GM23338 (cell line): ENCODE data around the gene IL1R1. TPM values are rescaled to one million over a fixed set of nuclear protein-coding genes. Genes with fewer than 3 reads are reported as not detected.

Source experiments
- ATAC-seq: fragments of 200-7000 bp; cut with Tn5 transposase; 3 replicates; pipeline ENCODE4 v1.9.1; 2020
- DNase-seq: peaks from one replicate; pipeline ENCODE4 v3.0.0-alpha.2; 2015; ENCODE audit warnings: low spot score
- H2AFZ ChIP-seq: fragments of 200-600 bp; sonication (generic); 2 replicates; pipeline ENCODE4 v1.8.0; 2016; ENCODE audit warnings: antibody characterized with exemption, mild to moderate bottlenecking, moderate library complexity
- H3F3A ChIP-seq: fragments of 200-600 bp; sonication (generic); replicated peaks from 2 replicates; pipeline ENCODE4 v1.8.0; 2017; ENCODE audit warnings: antibody characterized with exemption, mixed run types, low read depth
- H3K27ac ChIP-seq: fragments of 200-600 bp; sonication (generic); 2 replicates; pipeline ENCODE4 v1.6.1; 2016; ENCODE audit warnings: low read depth
- H3K27me3 ChIP-seq: fragments of 200-600 bp; sonication (generic); 2 replicates; pipeline ENCODE4 v1.8.0; 2016; ENCODE audit warnings: mild to moderate bottlenecking, mixed run types, moderate library complexity; ENCODE audit not compliant: insufficient read depth
- H3K36me3 ChIP-seq: fragments of 200-600 bp; sonication (generic); 2 replicates; pipeline ENCODE4 v1.8.0; 2016; ENCODE audit warnings: mild to moderate bottlenecking; ENCODE audit not compliant: insufficient read depth
- H3K4me1 ChIP-seq: fragments of 200-600 bp; sonication (generic); 2 replicates; pipeline ENCODE4 v1.8.0; 2016; ENCODE audit warnings: mild to moderate bottlenecking, moderate library complexity; ENCODE audit not compliant: insufficient read depth
- H3K4me2 ChIP-seq: fragments of 200-600 bp; sonication (generic); 2 replicates; pipeline ENCODE4 v1.7.1; 2017; ENCODE audit warnings: mixed run types
- H3K4me3 ChIP-seq: fragments of 200-600 bp; sonication (generic); 2 replicates; pipeline ENCODE4 v1.6.1; 2016; ENCODE audit warnings: mixed run types
- H3K79me2 ChIP-seq: fragments of 200-600 bp; sonication (generic); replicated peaks from 2 replicates; pipeline ENCODE4 v1.8.0; 2017; ENCODE audit warnings: mild to moderate bottlenecking; ENCODE audit not compliant: insufficient read depth
- H3K9me2 ChIP-seq: fragments of 200-600 bp; sonication (generic); 2 replicates; pipeline ENCODE4 v1.8.0; 2017; ENCODE audit not compliant: insufficient read depth
- H4K20me1 ChIP-seq: fragments of 200-600 bp; sonication (generic); replicated peaks from 2 replicates; pipeline ENCODE4 v1.8.0; 2017; ENCODE audit warnings: mild to moderate bottlenecking; ENCODE audit not compliant: insufficient read depth
- H3K27ac Mint-ChIP-seq: 2 replicates; pipeline ENCODE4 v1.8.0; 2020; ENCODE audit warnings: inconsistent platforms, mild to moderate bottlenecking, moderate library complexity, mixed read lengths
- H3K27me3 Mint-ChIP-seq: 3 replicates; pipeline ENCODE4 v1.8.0; 2022; ENCODE audit warnings: low read depth, mild to moderate bottlenecking, moderate library complexity, mixed read lengths, inconsistent platforms; ENCODE audit not compliant: insufficient read depth, poor library complexity
- H3K36me3 Mint-ChIP-seq: 3 replicates; pipeline ENCODE4 v1.8.0; 2021; ENCODE audit warnings: low read depth, mild to moderate bottlenecking, inconsistent platforms, moderate library complexity, mixed read lengths
- H3K4me1 Mint-ChIP-seq: 3 replicates; pipeline ENCODE4 v1.8.0; 2020; ENCODE audit warnings: mild to moderate bottlenecking, inconsistent platforms, mixed read lengths
- H3K4me3 Mint-ChIP-seq: 3 replicates; pipeline ENCODE4 v1.8.0; 2021; ENCODE audit warnings: moderate library complexity, mild to moderate bottlenecking, inconsistent platforms, mixed read lengths
- H3K9me3 Mint-ChIP-seq: 3 replicates; pipeline ENCODE4 v1.8.0; 2020; ENCODE audit warnings: moderate library complexity, mild to moderate bottlenecking, inconsistent platforms, mixed read lengths
- EZH2 ChIP-seq: fragments of 200-600 bp; sonication (generic); IDR thresholded peaks from one replicate; pipeline ENCODE4 v1.8.0; 2017; ENCODE audit warnings: antibody characterized with exemption, mild to moderate bottlenecking, low read depth; ENCODE audit not compliant: unreplicated experiment
- EZH2phosphoT487 ChIP-seq: fragments of 200-600 bp; sonication (generic); IDR thresholded peaks from one replicate; pipeline ENCODE4 v1.8.1; 2018; ENCODE audit warnings: antibody characterized with exemption; ENCODE audit not compliant: unreplicated experiment
- POLR2AphosphoS5 ChIP-seq: IDR thresholded peaks from 2 replicates; pipeline ENCODE4 v1.6.1; 2016; ENCODE audit warnings: antibody characterized with exemption, low read depth
- STAT1 ChIP-seq: IDR thresholded peaks from one replicate; pipeline ENCODE4 v1.6.1; 2016; ENCODE audit warnings: antibody characterized with exemption; ENCODE audit not compliant: unreplicated experiment
- polyA plus RNA-seq: library from polyadenylated mRNA; unstranded; fragments of >200 nt; fragmentation: Nextera tagmentation; extraction: Ambion mirVana; gene quantifications from 2 replicates; pipeline ENCODE4 v1.2.1, GENCODE V29; 2016
- total RNA-seq: library from RNA; depleted of rRNA; stranded (reverse); fragments of >200 nt; shearing (Covaris generic); gene quantifications from 2 replicates; pipeline ENCODE4 v1.2.3, GENCODE V29; 2014
- TF ChIP-seq, protein P1 (sequence below): fragments of 250-450 bp; sonication (Bioruptor Pico); IDR thresholded peaks from 2 replicates; pipeline ENCODE4 v1.5.0; 2020; ENCODE audit warnings: mild to moderate bottlenecking, moderate library complexity
- TF ChIP-seq, protein P2 (sequence below): IDR thresholded peaks from 2 replicates; pipeline ENCODE4 v1.6.1; 2016; ENCODE audit warnings: antibody characterized with exemption

Gene IL1R1
- total and polyA plus RNA-seq, 2 experiments from 2014 or later: 0.17 TPM; not detected in 1

GRCh38 chr2:102200539-102200938 lies 58.0 kb downstream of the IL1R1 start:
- Histone ChIP-seq H3K9me2 (no peaks in the 10 kb centered on the region), H3K36me3 (no peaks in the 10 kb centered on the region), H4K20me1 (no peaks in the 10 kb centered on the region), H2AFZ (no peak overlapping the region), H3K4me2 (no peak overlapping the region), H3K4me1 (no peaks in the 10 kb centered on the region), H3K79me2 (no peaks in the 10 kb centered on the region), H3K27ac (no peak overlapping the region), H3K27me3 (no peaks in the 10 kb centered on the region), H3F3A (no peaks in the 10 kb centered on the region), H3K4me3 (no peak overlapping the region)
- ATAC-seq (no peak), DNase-seq (peak; percentile 6)
- Mint-ChIP-seq H3K27me3 (peaks cover 5% of the 10 kb centered on the region), H3K9me3 (peaks cover 5% of the 10 kb centered on the region; the same call in 1 of the 3 replicates), H3K27ac (no peak overlapping the region), H3K4me3 (no peak overlapping the region), H3K4me1 (peaks cover 6% of the 10 kb centered on the region), H3K36me3 (no peaks in the 10 kb centered on the region)
- TF ChIP-seq, protein P1, sequence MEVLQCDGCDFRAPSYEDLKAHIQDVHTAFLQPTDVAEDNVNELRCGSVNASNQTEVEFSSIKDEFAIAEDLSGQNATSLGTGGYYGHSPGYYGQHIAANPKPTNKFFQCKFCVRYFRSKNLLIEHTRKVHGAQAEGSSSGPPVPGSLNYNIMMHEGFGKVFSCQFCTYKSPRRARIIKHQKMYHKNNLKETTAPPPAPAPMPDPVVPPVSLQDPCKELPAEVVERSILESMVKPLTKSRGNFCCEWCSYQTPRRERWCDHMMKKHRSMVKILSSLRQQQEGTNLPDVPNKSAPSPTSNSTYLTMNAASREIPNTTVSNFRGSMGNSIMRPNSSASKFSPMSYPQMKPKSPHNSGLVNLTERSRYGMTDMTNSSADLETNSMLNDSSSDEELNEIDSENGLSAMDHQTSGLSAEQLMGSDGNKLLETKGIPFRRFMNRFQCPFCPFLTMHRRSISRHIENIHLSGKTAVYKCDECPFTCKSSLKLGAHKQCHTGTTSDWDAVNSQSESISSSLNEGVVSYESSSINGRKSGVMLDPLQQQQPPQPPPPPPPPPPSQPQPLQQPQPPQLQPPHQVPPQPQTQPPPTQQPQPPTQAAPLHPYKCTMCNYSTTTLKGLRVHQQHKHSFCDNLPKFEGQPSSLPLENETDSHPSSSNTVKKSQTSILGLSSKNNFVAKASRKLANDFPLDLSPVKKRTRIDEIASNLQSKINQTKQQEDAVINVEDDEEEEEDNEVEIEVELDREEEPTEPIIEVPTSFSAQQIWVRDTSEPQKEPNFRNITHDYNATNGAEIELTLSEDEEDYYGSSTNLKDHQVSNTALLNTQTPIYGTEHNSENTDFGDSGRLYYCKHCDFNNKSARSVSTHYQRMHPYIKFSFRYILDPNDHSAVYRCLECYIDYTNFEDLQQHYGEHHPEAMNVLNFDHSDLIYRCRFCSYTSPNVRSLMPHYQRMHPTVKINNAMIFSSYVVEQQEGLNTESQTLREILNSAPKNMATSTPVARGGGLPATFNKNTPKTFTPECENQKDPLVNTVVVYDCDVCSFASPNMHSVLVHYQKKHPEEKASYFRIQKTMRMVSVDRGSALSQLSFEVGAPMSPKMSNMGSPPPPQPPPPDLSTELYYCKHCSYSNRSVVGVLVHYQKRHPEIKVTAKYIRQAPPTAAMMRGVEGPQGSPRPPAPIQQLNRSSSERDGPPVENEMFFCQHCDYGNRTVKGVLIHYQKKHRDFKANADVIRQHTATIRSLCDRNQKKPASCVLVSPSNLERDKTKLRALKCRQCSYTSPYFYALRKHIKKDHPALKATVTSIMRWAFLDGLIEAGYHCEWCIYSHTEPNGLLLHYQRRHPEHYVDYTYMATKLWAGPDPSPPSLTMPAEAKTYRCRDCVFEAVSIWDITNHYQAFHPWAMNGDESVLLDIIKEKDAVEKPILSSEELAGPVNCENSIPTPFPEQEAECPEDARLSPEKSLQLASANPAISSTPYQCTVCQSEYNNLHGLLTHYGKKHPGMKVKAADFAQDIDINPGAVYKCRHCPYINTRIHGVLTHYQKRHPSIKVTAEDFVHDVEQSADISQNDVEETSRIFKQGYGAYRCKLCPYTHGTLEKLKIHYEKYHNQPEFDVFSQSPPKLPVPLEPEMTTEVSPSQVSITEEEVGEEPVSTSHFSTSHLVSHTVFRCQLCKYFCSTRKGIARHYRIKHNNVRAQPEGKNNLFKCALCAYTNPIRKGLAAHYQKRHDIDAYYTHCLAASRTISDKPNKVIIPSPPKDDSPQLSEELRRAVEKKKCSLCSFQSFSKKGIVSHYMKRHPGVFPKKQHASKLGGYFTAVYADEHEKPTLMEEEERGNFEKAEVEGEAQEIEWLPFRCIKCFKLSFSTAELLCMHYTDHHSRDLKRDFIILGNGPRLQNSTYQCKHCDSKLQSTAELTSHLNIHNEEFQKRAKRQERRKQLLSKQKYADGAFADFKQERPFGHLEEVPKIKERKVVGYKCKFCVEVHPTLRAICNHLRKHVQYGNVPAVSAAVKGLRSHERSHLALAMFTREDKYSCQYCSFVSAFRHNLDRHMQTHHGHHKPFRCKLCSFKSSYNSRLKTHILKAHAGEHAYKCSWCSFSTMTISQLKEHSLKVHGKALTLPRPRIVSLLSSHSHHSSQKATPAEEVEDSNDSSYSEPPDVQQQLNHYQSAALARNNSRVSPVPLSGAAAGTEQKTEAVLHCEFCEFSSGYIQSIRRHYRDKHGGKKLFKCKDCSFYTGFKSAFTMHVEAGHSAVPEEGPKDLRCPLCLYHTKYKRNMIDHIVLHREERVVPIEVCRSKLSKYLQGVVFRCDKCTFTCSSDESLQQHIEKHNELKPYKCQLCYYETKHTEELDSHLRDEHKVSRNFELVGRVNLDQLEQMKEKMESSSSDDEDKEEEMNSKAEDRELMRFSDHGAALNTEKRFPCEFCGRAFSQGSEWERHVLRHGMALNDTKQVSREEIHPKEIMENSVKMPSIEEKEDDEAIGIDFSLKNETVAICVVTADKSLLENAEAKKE (CRISPR knock-in tag): peak; percentile 53; the same call in 1 of the 2 replicates
- TF ChIP-seq STAT1: no peak

DNA sequence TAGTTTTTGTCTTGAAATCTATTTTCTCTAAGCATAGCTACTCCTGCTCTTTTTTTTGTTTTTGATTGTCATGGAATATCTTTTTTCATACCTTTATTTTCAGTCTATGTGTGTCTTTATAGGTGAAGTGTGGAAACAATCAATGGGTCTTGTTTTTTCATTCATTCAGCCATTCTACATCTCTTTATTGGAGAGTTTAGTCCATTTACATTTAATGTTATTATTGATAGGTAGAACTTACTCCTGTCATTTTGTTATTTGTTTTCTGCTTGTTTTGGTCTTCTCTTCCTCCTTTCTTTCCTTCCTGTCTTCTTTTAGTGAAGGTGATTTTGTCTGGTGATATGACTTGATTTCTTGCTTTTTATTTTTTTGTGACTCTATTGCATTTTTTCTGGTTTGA lies 62.1 kb downstream of the IL1R1 start:
- H3K27ac Mint-ChIP-seq: no peak overlapping the region
- no peak overlapping the region for H3K4me3 ChIP-seq
- H2AFZ ChIP-seq: no peak overlapping the region
- H3K9me2 ChIP-seq: no peaks in the 10 kb centered on the region
- no peaks in the 10 kb centered on the region for H3K36me3 Mint-ChIP-seq
- H3K36me3 ChIP-seq: no peaks in the 10 kb centered on the region
- no peaks in the 10 kb centered on the region for H3K79me2 ChIP-seq
- H4K20me1 ChIP-seq: no peaks in the 10 kb centered on the region
- H3F3A ChIP-seq: no peaks in the 10 kb centered on the region
- H3K4me3 Mint-ChIP-seq: no peak overlapping the region
- peaks cover 8% of the 10 kb centered on the region for H3K27me3 Mint-ChIP-seq
- H3K4me1 ChIP-seq: no peaks in the 10 kb centered on the region
- no peak for ATAC-seq
- peaks cover 5% of the 10 kb centered on the region; the same call in 1 of the 3 replicates for H3K9me3 Mint-ChIP-seq
- no peak for DNase-seq
- H3K27ac ChIP-seq: no peak overlapping the region
- no peak overlapping the region for H3K4me2 ChIP-seq
- H3K4me1 Mint-ChIP-seq: peaks cover 6% of the 10 kb centered on the region
- H3K27me3 ChIP-seq: no peaks in the 10 kb centered on the region
- TF ChIP-seq POLR2AphosphoS5: no peak
- TF ChIP-seq, protein P2, sequence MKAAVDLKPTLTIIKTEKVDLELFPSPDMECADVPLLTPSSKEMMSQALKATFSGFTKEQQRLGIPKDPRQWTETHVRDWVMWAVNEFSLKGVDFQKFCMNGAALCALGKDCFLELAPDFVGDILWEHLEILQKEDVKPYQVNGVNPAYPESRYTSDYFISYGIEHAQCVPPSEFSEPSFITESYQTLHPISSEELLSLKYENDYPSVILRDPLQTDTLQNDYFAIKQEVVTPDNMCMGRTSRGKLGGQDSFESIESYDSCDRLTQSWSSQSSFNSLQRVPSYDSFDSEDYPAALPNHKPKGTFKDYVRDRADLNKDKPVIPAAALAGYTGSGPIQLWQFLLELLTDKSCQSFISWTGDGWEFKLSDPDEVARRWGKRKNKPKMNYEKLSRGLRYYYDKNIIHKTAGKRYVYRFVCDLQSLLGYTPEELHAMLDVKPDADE: no peak
- TF ChIP-seq EZH2: no peak
- no peak for TF ChIP-seq EZH2phosphoT487
